Activated CD8-positive, alpha-beta memory T cell treated with anti-CD3 and anti-CD28 coated beads, Interleukin-2, amount 50 U/mL, for 48 hours (primary cell): ENCODE measurements around the gene NT5C2.

Source experiments
- DNase-seq: peaks from one replicate; pipeline ENCODE4 v3.0.0-alpha.2; 2020

The NT5C2 gene

DNA sequence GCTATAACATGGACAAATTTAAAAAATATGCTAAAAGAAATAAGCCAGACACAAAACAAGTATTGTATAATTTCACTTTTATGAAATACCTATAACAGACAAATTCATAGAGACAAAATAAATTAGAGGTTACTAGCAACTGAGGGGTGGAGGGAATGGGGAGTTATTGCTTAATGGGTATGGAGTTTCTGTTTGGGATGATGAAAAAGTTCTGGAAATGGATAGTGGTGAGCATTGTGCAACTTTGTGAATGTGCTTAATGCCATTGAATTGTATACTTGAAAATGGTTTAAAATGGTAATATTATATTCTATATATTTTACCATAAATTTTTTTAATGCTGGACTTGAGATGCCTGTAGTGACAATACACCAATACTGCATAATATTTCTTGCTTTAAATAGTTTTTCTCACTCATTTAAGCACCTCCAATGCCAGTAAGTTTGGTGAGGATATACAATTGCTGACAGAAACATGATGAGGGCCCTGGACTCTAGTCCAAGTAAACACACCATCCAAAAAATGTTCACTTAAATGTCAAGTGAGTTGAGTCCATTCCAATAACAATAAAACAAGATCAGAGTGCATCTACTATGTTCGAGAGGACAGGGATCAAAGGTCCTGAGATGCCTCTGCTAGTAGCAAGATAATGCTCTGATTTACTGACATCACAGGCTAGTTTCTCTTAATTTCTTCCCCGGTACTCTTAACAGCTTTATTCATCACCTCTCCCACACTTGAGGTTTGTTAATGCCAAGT lies 71.9 kb downstream of the NT5C2 start:
- no peak for DNase-seq

DNA sequence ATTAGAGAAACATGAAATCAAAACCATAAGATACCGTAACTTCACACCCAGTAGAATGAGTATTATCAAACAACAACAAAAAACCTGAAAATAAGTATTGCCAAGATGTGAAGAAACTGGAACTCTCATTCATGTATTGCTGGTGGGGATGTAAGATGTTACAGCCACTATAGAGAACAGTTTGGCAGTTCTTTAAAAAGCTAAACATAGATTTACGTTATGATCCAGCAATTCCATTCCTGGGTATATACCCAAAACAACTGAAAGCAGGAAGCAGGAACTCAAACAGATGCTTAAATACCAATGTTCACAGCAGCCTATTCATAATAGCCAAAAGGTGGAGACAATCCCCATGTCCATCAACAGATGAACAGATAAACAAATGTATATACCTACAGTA lies 72.5 kb downstream of the NT5C2 start:
- DNase-seq: no peak

DNA sequence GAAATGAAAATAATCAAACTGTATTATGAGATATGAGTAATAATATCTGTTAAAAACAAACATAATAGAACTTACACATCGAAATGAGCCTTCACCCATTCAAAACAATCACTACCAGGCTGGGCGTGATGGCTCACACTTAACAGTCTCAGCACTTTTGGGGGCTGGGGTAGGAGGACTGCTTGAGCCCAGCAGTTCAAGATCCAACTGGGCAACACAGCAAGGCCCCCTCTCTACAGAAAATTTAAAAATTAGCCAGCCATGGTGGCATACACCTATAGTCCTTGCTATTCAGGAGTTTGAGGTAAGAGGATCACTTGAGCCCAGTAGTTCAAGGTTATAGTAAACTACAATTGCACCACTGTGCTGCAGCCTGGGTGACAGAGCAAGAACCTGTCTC lies 75.8 kb downstream of the NT5C2 start:
- DNase-seq: no peak

DNA sequence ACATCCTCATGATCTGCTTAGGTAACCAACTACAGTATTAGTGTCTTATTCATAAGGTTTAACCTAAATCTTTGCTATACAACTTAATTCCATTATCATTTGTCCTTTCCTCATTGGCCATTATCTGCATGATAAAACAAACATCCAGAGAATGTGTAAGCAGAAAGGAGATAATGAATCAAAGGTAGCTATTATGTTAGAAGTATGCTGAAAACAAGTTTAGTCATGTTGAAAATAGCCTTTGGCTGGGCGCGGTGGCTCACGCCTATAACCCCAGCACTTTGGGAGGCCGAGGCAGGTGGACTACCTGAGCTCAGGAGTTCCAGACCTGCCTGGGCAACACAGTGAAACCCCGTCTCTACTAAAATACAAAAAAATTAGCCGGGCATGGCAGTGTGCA lies 78.2 kb downstream of the NT5C2 start:
- DNase-seq: no peak

DNA sequence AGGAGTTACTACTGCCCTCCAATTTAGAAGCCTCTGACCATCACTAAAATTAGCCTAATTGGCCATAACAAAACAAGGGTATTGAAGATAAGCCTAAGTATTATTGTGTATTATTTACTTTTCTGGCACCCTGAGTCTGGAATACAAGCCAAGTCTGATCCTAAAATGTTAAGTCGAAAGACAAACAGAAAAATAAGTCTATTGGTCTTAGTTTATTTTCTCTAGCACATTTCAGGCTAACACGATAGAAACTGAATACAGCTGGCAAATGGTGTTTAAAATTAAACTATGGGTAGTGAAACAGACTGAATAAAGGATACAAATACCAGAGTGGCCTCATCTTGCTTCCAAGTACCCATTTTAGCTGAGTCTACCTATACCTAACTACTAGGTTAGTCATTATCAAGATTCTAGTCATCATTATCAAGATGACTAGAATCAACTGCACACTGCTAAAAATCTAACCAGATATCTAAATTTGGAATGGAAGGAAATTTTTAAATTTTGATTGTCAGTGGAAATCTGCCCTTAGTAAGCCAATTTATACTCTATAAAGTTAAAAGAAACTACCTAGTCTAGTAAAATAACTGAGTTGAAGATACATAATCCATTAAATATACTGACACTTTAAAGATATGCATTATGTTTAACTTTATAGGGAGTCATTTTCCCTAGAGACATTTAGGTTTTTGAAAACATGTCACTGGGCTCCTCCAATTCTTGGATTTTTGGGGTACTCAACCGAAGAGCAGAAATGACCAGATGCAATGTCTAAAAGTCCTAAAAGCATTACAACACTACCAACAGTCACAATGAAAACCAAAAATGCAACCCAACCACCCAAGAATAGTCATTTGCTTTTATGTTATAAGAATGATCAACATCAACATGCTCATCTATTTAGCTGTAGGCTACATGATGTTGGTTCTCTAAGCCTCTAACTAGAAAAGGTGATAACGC lies 80.9 kb downstream of the NT5C2 start:
- DNase-seq: no peak

DNA sequence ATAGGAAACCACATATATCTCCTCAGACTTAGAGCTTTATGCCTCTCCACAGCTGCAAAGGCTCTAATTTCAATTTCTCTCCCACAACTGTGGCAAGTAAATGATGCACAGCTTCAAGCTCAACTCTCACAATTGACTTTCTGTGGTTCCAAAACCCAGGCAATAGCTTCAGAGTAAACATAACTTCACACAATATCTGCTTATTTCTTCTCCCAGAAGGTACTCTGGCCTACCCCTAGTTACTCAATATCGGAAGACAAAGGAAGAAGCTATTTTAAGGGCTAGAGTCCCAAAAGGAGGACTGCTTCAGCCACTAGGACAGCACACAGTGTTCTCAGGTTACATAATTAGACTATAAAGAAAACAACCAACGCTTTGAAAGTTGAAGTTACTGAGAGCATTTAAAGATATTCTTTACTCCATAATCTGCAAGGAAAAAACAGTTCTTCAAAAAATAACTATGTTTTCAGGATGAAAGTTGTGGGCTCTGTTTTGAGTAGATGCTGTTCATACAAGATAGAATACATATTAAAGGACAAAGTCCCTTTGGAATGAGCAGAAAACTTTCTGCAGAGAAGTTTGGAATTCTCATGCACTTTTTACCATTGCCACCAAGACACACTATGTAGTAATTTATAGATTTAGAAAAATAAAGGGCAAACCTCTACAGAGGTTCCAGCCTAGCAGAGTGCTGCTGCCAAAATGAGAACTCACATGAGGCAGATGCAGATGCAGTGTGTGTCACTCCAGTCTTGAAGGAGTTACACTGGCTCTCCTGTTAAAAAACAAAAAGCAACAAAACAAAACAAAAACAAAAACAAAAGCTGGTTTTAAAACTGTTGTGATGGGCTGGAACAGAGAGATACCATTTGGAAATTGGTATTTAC lies 81.8 kb downstream of the NT5C2 start:
- no peak for DNase-seq

DNA sequence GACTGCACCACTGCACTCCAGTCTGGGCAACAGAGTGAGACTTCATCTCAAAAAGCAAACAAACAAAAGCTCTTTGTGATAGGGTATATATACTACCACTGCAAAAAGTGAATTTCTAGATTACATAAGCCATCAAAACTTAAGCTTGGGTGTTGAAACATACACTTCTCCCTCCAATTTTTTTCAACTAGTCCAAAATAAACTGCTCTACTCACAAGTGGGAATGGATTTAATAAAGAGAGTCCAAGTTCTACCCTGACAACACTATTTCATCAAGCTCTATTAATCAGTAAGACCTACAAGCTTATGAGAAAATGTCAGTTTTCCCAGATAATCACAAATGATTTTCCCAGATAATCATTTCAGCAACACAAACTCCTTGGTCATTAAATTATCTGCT lies 82.7 kb downstream of the NT5C2 start:
- DNase-seq: no peak

DNA sequence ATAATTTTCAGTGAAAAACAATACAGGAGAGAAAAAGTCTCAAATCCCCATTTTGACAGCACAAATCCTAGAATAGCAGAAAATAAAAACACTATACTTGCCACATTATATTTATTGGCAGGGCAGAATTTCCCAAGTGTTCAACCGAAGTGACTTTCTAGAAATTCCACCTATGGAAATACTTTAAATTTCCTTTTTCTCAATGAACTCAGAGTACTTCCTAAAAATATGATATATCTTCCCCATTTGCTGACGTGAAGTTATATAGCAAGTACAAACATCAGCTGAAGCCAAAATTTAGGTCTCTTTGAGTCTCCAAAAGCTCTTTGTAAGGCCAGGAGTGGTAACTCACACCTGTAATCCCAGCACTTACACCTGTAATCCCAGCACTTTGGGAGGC lies 83.3 kb downstream of the NT5C2 start:
- DNase-seq: no peak

DNA sequence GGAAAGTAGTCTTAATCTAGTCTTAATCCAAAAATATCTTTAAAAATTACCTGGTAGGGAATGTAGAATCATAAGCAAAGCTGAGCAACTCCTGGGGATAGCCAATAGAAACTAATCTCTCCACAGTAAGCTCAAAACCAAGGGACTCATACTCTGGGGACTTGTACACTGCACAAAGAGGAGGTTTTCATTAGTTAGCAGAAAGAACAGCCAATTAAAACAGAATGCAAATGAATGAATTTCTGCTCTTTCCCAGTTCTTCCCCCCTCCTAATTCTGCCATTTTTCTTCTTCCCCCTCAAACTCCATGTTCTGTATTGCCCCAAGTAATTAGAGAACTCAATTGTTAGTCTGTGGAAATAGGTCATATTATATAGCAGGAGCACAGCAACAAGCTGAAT lies 86.5 kb downstream of the NT5C2 start:
- no peak for DNase-seq

DNA sequence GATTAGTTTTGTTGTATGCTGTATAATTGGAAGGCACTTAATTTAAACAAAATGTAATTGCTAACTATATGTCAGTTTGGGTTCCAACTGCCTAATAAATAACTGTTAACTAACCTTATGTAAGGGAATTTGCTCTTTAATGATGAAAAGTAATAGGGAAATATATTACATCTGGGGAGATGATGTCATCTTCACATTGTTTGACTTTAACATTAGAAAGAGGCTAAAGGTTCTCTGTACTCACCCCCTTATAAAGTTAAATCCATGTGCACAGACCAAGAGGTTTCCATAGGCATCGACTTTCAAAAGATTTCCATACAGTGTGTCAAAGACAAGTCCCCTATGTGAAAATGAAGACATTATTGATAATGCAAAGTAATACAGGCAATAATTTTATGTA lies 87.6 kb downstream of the NT5C2 start:
- no peak for DNase-seq

DNA sequence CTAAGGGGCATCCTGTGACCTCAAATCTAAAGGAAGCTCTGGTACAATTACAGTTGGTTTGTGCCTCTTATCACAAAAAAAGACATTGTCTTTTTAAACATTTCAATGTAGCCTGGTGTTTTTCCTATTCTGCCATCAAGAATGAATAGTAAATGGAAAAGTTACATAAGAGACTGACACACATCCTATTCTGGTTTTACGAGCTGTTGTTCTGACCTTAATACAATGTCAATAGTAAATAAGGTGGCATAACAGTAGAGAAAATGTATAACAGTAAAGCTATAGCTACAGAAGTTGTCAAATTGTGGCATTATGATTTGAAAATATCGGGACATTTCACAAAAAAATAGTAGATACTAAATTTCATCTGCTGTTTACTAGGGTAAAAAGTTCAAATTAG lies 88.4 kb downstream of the NT5C2 start:
- DNase-seq: no peak

DNA sequence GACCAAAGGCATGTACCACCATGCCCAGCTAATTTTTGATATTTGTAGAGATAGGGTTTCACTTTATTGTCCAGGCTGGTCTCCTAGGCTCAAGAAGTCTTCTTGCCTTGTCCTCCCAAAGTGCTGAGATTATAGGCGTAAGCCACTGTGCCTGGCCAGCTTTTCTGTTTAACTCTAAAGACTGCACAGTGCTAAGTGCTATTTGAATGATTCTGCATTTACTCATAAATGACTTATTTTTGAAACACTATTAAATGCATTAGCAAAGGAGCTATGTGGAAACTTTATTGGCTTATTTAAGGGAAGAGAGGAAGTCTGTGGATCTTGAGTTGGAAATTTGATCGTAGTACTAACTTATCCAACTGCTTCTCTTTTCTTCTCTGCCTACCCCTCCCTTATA lies 89.1 kb downstream of the NT5C2 start:
- no peak for DNase-seq

DNA sequence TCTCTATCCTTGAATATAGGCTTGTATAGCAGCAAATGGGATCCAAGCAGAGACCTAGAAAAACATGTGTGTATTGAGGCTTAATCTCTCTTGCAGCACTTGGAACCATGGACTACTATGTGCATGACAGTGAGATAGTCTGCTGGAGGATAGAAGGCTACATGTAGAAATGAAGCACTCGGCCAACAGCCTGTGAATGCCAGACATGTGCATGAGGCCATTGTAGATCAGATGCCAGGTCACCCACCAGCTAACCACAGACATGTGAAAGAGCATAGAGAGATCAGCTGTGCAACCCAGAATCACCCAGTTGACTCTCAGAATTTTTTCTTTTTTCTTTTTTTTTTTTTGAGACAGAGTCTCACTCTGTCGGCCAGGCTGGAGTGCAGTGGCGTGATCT lies 90.9 kb downstream of the NT5C2 start:
- no peak for DNase-seq

DNA sequence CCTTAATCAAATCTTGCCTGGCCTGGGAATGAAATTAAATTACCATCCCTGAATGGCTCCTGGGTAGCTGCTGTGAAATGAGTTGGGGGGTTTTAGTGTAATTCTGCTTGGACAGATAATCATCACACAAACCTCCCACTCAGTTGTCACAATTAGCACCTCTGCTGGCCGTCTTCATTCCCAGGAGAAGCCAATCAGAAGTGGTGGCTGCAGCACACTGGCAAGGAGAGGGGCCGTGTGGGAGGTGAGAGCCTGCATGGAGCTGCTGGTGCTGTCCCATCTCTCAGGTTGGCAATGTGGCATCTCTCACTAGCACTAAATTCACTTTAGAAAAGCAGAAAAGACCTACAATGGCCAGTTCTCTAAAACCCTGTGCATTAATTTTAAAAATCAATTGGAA lies 92.5 kb downstream of the NT5C2 start:
- no peak for DNase-seq

DNA sequence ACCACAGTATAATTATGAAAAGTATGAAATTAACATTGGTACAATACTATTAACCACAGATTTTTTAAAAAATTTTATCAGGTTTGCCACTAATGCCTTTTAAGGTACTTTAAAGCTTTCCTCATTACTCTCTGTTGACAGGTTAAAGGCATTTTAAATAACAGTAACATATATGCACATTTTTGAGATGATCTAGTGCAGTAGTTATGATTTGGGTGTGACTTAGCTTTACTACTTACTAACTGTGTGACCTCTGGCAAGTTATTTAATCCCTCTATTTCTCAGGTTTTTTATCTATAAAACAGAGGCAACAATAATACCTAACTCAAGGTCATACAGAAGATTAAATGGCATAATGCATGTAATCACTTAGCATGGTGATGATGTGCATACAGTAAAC lies 94.8 kb downstream of the NT5C2 start:
- no peak for DNase-seq

DNA sequence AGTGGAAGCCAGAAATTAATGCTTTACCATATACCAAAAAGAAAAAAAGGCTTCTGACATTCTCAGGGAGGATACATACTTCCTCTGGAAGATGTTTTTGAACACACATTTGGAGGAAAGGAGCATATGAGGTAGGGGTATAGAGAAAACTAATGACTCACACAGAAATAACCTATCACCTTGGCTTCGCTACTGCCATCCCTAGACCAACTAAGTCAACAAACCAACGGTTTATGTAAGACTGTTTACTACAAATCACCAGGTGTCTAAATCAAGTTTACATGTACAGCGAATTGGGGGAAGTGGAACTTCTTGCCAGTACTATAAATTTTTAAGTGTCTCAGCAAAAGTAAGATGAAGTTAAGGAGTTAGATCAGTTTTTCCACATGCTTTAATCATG lies 96.9 kb downstream of the NT5C2 start:
- no peak for DNase-seq

DNA sequence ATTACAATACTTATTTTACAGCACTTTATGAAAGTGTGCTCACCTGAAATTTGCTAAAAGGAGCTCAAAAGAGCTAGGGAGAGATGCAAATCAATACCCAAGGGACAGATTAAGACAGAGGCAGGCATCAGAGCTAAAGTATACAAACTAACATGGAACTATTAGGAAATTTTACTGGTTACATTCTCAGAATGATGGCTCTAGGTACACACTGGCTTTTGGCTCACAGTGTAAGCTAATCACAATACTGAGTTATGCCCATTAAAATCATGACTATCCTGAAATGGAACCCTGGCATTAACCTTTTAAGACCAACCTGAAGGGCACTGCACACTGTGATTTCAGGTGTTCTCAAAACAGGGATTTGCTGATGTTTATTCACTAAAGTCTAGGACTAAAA lies 98.1 kb downstream of the NT5C2 start:
- DNase-seq: no peak

DNA sequence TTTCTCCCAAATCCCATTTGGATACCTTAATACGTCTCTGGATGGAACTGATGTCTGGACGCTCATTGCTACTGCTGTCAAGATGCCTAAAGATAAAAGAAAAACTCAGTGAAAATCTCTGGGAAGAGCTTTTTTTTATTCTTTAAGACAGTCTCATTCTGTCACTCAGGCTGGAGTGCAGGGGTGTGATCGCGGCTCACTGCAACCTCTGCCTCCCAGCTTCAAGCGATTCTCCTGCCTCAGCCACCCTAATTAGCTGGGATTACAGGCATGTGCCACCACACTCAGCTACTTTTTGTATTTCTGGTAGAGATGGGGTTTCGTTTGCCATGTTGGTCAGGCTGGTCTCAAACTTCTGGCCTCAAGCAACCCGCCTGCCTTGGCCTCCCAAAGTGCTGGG lies 102.2 kb downstream of the NT5C2 start:
- no peak for DNase-seq

DNA sequence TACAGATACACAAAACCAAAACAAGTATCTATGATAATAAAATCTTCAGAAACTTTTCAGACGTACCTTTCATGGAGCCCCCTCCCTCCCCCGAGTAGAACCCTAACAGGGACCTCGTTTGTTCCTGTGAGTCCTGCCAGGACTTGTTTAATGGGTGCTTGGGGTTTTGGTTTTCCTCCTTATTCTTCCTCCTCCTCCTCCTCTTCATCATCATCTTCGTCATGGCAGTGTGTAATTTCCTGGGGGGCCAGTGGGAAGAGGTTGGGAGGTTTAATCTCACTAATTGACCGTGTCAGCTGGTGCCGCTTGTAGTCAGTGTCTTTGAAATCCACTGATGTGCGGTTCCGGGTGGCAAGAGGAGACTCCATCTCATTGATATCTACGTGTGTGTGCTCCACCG lies 103.6 kb downstream of the NT5C2 start:
- DNase-seq: no peak

DNA sequence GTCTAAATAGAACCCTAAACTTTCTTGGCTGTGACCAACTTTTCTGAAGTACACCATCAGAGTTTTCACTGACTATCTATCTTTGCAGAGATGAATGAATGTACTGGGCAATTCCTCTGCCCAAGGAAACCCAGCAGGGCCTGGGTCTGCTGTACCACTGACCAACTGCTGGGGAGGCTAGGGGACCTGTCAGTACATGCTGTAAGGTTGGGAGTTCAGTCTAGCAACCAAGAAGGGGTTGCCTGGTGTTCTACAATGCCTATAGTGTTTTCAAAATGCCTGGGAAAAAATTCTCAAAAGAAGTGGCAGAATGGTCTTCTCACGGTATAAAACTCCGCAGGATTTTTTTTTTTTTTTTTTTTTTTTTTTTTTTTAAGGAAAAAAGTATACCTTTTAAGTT lies 106.3 kb downstream of the NT5C2 start:
- no peak for DNase-seq

DNA sequence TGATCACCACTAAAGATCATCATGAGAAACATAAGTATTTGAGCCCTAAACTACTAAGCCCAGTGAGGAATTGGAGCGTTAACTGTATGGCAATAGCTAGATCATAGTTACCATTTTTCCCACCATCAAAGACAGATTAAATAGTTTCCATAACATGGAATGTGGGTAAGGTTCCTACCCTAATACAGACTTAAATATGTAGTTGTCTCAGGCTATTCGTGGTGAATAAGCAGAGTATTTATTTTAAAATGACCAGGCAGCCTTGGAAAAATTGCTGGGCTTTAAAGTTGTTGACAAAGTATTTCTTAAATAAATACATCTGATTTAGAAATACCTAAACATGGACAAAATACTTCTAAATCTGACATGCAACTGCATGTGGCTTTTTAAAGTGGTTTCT lies 106.8 kb downstream of the NT5C2 start:
- no peak for DNase-seq

DNA sequence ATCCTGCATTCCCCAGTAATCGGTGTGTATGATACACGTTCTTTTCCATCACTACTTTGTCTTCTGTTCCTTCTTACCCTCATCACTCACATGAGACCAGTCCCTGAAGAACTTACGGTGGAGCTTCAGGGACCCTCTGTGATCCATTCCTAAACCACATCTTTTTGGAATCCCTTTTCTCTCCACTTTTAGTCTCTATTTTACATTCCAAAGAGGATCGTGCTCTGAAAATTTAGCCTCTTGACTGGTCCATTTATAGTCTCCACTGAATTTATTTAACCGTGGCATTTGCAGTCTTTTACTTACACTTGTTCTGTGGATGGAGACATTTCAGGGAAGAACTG lies 109.1 kb downstream of the NT5C2 start:
- DNase-seq: no peak

DNA sequence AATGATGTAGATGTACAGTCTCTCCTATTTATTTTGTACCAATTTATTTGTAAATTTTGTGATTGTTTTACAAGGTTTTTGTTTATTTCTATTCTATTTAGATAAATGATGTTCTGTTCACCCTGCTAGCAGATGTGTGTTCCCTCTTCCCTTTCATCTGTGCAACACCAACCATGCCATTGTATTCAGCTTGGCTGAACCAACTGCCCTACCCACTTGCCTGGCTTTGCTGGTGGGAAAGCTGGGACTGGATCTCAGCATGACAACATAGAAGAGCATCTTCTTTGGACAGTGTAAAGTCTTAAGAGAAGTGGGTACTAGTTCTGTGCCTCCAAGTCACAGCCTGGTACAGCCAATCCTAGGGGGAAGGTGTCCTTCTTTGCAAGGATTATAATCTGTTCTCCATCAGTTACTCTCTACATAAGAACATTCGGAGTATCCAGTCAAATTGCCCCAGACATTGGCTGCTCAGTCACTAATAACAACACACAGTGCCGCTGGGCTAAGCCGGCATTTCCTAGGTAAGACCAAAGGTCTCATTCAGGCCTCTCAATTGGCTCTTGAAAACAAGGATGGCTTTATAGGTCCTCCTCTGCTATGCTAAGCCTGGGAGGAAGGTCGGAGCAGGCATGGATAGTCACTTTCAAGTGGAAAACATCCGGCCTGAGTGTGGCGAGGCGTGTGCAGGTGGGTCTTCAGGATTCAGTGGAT lies 109.7 kb downstream of the NT5C2 start:
- no peak for DNase-seq
